Ovary (tissue), 3 donors: ENCODE measurements around the gene ADCYAP1R1.

Experiments used
- CTCF ChIP-seq, 3 donors: fragments of 450-650 bp in 2 of 3; fragments of 200-600 bp in 1 of 3; IDR thresholded peaks; one replicate each; pipeline versions ENCODE4 v1.5.1 to v1.8.0; 2016 to 2022; ENCODE audit warnings: antibody characterized with exemption in 3 of 3, mild to moderate bottlenecking in 1 of 3
- POLR2A ChIP-seq: fragments of 450-650 bp; IDR thresholded peaks from one replicate; pipeline ENCODE4 v1.6.1; 2017; ENCODE audit warnings: antibody characterized with exemption, mild to moderate bottlenecking, moderate library complexity
- donor health status: DM: no; HTN: no; CAD: no.

GRCh38 chr7:31004393-31004792, 47.7 kb upstream of the ADCYAP1R1 start:
- TF ChIP-seq CTCF (IDR thresholded peaks at IDR 0.05) (no peak), POLR2A (no peak)
